K562 (cell line): ENCODE measurements around the gene RIMBP3C. TPM values are rescaled to one million over a fixed set of nuclear protein-coding genes. Genes with fewer than 3 reads are reported as not detected.

Experiments used
- CBX5 ChIP-seq: IDR thresholded peaks from 2 replicates; pipeline ENCODE4 v1.6.1; 2014; ENCODE audit warnings: low read depth, borderline replicate concordance
- CHD1 ChIP-seq: fragments of 200-600 bp; sonication (generic); IDR thresholded peaks from one replicate; pipeline ENCODE4 v1.6.1; 2012; ENCODE audit warnings: mild to moderate bottlenecking, moderate library complexity, low read length, inconsistent platforms
- CHD2 ChIP-seq: IDR thresholded peaks from 2 replicates; pipeline ENCODE4 v1.6.1; 2011; ENCODE audit warnings: low read depth, low read length
- ERF ChIP-seq: fragments of 450-650 bp; formaldehyde crosslinking; IDR thresholded peaks from 2 replicates; pipeline ENCODE4 v1.4.0; 2020; ENCODE audit warnings: mild to moderate bottlenecking, mixed read lengths
- ILF3 ChIP-seq: fragments of 450-650 bp; IDR thresholded peaks from 2 replicates; pipeline ENCODE4 v1.6.1; 2018; ENCODE audit warnings: antibody characterized with exemption, mild to moderate bottlenecking, moderate library complexity, borderline replicate concordance
- MTF1 ChIP-seq: fragments of 250-450 bp; sonication (Bioruptor Pico); IDR thresholded peaks from 2 replicates; pipeline ENCODE4 v1.9.0; 2021; ENCODE audit warnings: moderate library complexity, mild to moderate bottlenecking, inconsistent platforms, borderline replicate concordance
- NEUROD1 ChIP-seq: fragments of 150-350 bp; IDR thresholded peaks from 2 replicates; pipeline ENCODE4 v1.6.1; 2014; ENCODE audit warnings: borderline replicate concordance, low read length, low read depth; ENCODE audit not compliant: partially characterized antibody
- PRMT5 ChIP-seq: sonication (generic); formaldehyde crosslinking; IDR thresholded peaks from 2 replicates; pipeline ENCODE4 v1.5.0; 2020; ENCODE audit warnings: missing genetic modification reagents
- RBM14 ChIP-seq: fragments of 200-400 bp; formaldehyde crosslinking; IDR thresholded peaks from 2 replicates; pipeline ENCODE4 v1.6.1; 2018; ENCODE audit warnings: low read depth, mild to moderate bottlenecking, low read length, moderate library complexity, borderline replicate concordance; ENCODE audit not compliant: insufficient read depth
- RNF219 ChIP-seq: fragments of 250-450 bp; sonication (Bioruptor Pico); IDR thresholded peaks from 2 replicates; pipeline ENCODE4 v1.5.0; 2022; ENCODE audit warnings: mild to moderate bottlenecking
- SMC3 ChIP-seq: conservative IDR thresholded peaks from 2 replicates; pipeline ENCODE4 v1.6.1; 2011; ENCODE audit warnings: low read depth, low read length, improper control_type of control experiment; ENCODE audit not compliant: insufficient read depth
- ZEB2 ChIP-seq: fragments of 450-650 bp; IDR thresholded peaks from 2 replicates; pipeline ENCODE4 v1.6.1; 2016
- ZNF395 ChIP-seq: fragments of 200-800 bp; sonication (Bioruptor generic); IDR thresholded peaks from 2 replicates; pipeline ENCODE4 v1.6.1; 2017; ENCODE audit warnings: missing genetic modification characterization, missing compliant biosample characterization
- ZNF583 ChIP-seq: fragments of 250-450 bp; sonication (Bioruptor Pico); IDR thresholded peaks from 2 replicates; pipeline ENCODE4 v1.4.0; 2020
- polyA plus RNA-seq, 8 experiments: library from polyadenylated mRNA; depleted of rRNA in 4 of 8; stranded (reverse) in 5 of 8; unstranded in 3 of 8; fragments of >200 nt; fragmentation: Nextera tagmentation in 2 of 8; fragmentation: Illumina TruSeq in 1 of 8; extraction: Ambion mirVana in 2 of 8; extraction: Trizol in 1 of 8; gene quantifications; 2 replicates each; pipeline versions ENCODE4 v1.2.1 to v1.2.3, GENCODE V29; 2011 to 2014; ENCODE audit warnings: inconsistent platforms in 1 of 8, missing spikeins in 1 of 8
- total RNA-seq, 7 experiments: library from RNA; depleted of rRNA in 6 of 7; stranded (reverse); fragments of >200 nt in 6 of 7; fragmentation: Illumina TruSeq in 2 of 7; extraction: Trizol in 2 of 7; gene quantifications; 2 replicates each; pipeline versions ENCODE4 v1.2.1 to v1.2.3, GENCODE V29; 2011 to 2021; ENCODE audit warnings: low replicate concordance in 1 of 7
- TF ChIP-seq, protein P1 (sequence below): fragments of 150-350 bp; IDR thresholded peaks from 2 replicates; pipeline ENCODE4 v1.6.1; 2014; ENCODE audit warnings: low read depth, mild to moderate bottlenecking, low read length, borderline replicate concordance
- TF ChIP-seq, protein P2 (sequence below): fragments of 200-800 bp; sonication (Bioruptor generic); IDR thresholded peaks from 2 replicates; pipeline ENCODE4 v1.6.1; 2017; ENCODE audit warnings: missing genetic modification characterization, missing compliant biosample characterization

RIMBP3C gene
- total and polyA plus RNA-seq, 9 of the 15 experiments (the other 6 are each of a cell fraction or from before 2014, with no cell fraction given), result 0.09 to 0.98 (median 0.17) TPM; not detected in 2

DNA sequence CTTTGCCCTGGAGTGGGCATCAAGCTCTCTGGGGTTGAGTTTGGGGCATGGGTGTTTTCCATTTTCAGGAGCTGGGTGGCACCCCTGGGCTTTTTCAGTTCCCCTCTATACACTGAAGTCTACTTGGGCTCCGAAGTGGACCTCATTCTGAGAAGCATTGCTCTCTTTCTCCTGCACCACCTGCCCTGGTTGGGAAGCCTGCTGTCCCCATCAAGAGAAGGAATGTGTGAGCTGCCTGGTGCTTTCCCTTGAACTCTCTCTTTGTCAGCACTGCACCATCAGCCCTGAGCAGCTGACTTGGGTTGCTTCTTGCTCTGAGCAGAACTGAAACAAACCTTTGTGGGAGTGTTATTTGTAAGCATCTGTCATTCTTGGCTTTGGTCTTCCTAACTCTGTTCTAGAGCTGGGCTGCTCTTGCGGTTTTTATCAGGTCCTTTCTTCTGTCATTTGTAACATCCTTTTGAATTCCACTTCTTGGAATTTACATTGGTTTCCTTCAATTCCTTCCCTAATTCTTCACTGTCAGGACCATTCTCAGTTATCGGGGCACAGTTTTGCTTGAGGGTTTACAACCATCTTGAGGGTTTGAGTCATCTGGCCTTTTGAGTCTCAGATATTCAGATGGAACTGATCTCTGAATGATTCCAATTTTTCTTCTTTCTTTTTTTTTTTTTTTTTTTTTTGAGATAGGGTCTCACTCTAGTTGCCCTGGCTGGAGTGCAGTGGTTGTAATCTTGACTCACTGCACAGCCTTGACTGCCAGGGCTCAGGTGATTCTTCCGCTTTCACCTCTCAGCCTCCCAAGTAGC lies 36.7 kb upstream of the RIMBP3C start (continued):
- TF ChIP-seq ILF3 (no peak), ZEB2 (no peak), MTF1 (CRISPR knock-in tag) (no peak), ZNF583 (CRISPR knock-in tag) (peak; percentile 23; the same call in 1 of the 2 replicates), ERF (peak; percentile 78; the same call in 1 of the 2 replicates), CBX5 (no peak), RNF219 (CRISPR knock-in tag) (no peak), PRMT5 (CRISPR knock-in tag) (no peak), CHD2 (no peak), SMC3 (no peak), CHD1 (peak; percentile 77), NEUROD1 (no peak), RBM14 (no peak), ZNF395 (CRISPR knock-in tag) (peak; percentile 84)
- TF ChIP-seq, protein P1, sequence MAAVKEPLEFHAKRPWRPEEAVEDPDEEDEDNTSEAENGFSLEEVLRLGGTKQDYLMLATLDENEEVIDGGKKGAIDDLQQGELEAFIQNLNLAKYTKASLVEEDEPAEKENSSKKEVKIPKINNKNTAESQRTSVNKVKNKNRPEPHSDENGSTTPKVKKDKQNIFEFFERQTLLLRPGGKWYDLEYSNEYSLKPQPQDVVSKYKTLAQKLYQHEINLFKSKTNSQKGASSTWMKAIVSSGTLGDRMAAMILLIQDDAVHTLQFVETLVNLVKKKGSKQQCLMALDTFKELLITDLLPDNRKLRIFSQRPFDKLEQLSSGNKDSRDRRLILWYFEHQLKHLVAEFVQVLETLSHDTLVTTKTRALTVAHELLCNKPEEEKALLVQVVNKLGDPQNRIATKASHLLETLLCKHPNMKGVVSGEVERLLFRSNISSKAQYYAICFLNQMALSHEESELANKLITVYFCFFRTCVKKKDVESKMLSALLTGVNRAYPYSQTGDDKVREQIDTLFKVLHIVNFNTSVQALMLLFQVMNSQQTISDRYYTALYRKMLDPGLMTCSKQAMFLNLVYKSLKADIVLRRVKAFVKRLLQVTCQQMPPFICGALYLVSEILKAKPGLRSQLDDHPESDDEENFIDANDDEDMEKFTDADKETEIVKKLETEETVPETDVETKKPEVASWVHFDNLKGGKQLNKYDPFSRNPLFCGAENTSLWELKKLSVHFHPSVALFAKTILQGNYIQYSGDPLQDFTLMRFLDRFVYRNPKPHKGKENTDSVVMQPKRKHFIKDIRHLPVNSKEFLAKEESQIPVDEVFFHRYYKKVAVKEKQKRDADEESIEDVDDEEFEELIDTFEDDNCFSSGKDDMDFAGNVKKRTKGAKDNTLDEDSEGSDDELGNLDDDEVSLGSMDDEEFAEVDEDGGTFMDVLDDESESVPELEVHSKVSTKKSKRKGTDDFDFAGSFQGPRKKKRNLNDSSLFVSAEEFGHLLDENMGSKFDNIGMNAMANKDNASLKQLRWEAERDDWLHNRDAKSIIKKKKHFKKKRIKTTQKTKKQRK, result no peak
- TF ChIP-seq, protein P2, sequence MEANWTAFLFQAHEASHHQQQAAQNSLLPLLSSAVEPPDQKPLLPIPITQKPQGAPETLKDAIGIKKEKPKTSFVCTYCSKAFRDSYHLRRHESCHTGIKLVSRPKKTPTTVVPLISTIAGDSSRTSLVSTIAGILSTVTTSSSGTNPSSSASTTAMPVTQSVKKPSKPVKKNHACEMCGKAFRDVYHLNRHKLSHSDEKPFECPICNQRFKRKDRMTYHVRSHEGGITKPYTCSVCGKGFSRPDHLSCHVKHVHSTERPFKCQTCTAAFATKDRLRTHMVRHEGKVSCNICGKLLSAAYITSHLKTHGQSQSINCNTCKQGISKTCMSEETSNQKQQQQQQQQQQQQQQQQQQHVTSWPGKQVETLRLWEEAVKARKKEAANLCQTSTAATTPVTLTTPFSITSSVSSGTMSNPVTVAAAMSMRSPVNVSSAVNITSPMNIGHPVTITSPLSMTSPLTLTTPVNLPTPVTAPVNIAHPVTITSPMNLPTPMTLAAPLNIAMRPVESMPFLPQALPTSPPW (CRISPR knock-in tag), result 0 out of 2 replicates have a peak, but pooled peaks have one; percentile 42
